GM12873 (cell line): ENCODE data around the gene FCER1G.

Experiments used
- TF ChIP-seq, protein P1 (sequence below): IDR thresholded peaks from 2 replicates; pipeline ENCODE4 v1.5.1; 2012; ENCODE audit warnings: low read depth, mild to moderate bottlenecking, moderate library complexity, low read length, control low read depth; ENCODE audit not compliant: insufficient read depth; ENCODE audit errors: missing control alignments

The FCER1G gene

GRCh38 chr1:161229896-161230295 lies 14.8 kb downstream of the FCER1G start:
- TF ChIP-seq, protein P1, sequence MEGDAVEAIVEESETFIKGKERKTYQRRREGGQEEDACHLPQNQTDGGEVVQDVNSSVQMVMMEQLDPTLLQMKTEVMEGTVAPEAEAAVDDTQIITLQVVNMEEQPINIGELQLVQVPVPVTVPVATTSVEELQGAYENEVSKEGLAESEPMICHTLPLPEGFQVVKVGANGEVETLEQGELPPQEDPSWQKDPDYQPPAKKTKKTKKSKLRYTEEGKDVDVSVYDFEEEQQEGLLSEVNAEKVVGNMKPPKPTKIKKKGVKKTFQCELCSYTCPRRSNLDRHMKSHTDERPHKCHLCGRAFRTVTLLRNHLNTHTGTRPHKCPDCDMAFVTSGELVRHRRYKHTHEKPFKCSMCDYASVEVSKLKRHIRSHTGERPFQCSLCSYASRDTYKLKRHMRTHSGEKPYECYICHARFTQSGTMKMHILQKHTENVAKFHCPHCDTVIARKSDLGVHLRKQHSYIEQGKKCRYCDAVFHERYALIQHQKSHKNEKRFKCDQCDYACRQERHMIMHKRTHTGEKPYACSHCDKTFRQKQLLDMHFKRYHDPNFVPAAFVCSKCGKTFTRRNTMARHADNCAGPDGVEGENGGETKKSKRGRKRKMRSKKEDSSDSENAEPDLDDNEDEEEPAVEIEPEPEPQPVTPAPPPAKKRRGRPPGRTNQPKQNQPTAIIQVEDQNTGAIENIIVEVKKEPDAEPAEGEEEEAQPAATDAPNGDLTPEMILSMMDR = peak; percentile 25

DNA sequence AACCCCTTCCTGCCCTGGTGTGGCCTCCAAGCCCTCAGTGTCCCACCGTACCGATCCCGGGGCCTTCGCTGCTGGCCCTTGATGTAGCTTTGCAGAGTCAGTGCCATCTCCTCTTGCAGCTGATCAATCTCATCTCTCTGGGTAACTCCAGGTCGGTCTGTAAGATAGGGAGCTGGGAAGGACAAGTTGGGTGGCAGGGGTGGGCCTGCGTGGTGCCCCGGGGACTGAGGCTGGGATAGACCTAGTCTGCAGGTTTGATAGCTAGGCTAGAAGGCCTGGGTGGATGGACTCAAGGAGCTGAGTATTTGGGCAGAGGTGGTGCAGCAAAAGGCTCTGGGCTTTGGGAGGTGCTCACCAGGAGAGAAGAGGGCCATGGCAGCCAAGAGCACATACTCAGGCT lies 15.7 kb downstream of the FCER1G start:
- TF ChIP-seq, protein P1 = no peak

GRCh38 chr1:161233102-161233501 lies 18.0 kb downstream of the FCER1G start:
- TF ChIP-seq, protein P1 = no peak

DNA sequence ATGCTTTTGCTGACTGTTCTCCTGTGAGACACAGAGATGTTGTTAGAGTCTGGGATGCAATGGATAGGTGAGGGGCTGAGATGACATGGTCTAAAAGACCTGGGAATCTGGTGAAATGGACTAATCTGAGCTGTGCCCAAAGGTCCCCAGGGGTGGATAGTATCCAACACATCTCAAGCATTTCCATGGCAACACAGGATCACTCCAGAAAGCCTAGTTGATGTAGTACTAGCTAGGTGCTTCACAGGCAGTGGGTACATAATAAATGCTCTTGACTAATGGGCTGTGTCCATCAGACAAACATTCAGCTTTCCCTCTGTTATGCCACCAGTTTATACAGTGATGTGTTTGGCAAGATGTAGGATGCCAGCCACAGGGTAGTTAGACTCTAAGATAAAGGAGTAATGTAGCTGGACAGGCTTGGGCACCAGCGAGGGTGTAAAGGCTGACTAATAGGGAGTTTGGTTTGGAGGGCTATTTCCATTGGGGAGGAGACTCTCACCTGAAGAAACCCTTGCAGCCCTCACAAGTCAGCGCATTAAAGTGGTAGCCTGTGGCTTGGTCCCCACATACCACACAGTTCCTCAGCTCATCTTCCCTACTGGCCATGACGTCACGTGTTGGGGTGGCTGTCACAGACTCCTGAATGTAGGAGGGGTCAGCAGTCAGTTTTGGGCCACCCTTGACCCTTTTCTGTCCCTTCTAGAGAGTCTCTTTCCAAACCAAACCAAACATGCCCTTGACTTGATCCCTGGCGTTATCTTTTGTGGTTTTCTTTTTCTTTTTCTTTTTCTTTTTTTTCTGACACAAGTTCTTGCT lies 21.1 kb downstream of the FCER1G start:
- TF ChIP-seq, protein P1 = no peak

- TF ChIP-seq, protein P1 = no peak
These were observed 23.0 kb downstream of the FCER1G start, which contains the start of gene NR1I3 for GRCh38 chr1:161238039-161238473. Gene NR1I3, minus strand, starts transcription at chr1:161238203. Its CDS starts 1,638 bp downstream, at chr1:161236565.

GRCh38 chr1:161241682-161242081 lies 26.6 kb downstream of the FCER1G start:
- TF ChIP-seq, protein P1 = no peak

- TF ChIP-seq, protein P1 = no peak
These were observed 27.2 kb downstream of the FCER1G start for GRCh38 chr1:161242313-161242712.
